Measurements from ENCODE around the gene HEG1. TPM values are rescaled to one million over a fixed set of nuclear protein-coding genes. Genes with fewer than 3 reads are reported as not detected.

The HEG1 gene
- total and polyA plus RNA-seq, 2 of the 4 experiments (the other 2 are of a cell fraction), result 25.6 to 43.4 TPM

DNA sequence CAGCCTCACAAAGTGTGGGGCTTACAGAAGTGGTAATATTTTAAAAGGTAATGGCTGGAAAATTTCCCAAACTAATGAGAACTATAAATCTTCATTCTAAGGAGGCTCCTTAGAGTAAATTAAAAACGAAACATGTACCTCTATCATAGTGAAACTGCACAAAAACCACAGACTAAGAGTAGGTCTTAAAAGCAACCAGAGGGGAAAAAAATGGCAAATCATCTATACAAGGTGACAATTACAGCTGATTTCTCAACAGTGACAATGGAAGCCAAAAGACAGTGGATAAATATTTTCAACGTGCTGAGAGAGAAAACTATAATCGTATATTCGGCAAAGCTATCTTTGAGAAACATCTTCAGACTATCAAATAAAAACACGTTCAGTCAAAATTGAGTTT, 20.6 kb downstream of the HEG1 start:
- Histone ChIP-seq H4K8ac (ENCODE audit: low read depth in 2 of 2, low read length in 2 of 2) (no peak overlapping the region), H3K56ac (ENCODE audit: extremely low read depth, insufficient read depth, low read length) (no peak overlapping the region), H4K20me1 (ENCODE audit: insufficient read depth, low read length) (peaks cover 72% of the 10 kb centered on the region), H3K36me3 (ENCODE audit: control insufficient read depth, insufficient read depth, low read length) (peaks cover 8% of the 10 kb centered on the region), H3K23ac (ENCODE audit: low read depth, low read length) (no peak overlapping the region), H3K9me1 (ENCODE audit: insufficient read depth, low read length) (peaks cover 21% of the 10 kb centered on the region), H2AK5ac (ENCODE audit: low read depth, low read length) (no peak overlapping the region), H4K91ac (ENCODE audit: insufficient read depth, low read depth, low read length) (no peak overlapping the region), H3K4ac (ENCODE audit: low read depth, low read length) (no peak overlapping the region), H2BK15ac (ENCODE audit: low read depth, low read length) (no peak overlapping the region), H2BK5ac (ENCODE audit: low read depth, low read length, poor library complexity, severe bottlenecking) (no peak overlapping the region), H2AFZ (replicated peaks; ENCODE audit: low read length, poor library complexity) (no peak overlapping the region), H3K27me3 (ENCODE audit: control insufficient read depth, insufficient read depth, low read length) (no peaks in the 10 kb centered on the region), H3K9me3 (ENCODE audit: control insufficient read depth, insufficient read depth, low read length) (no peaks in the 10 kb centered on the region), H2AK9ac (replicated peaks; ENCODE audit: low read depth, low read length, poor library complexity) (no peak overlapping the region), H4K5ac (ENCODE audit: low read depth, low read length) (no peak overlapping the region), H2BK20ac (ENCODE audit: low read depth, low read length) (no peak overlapping the region), H2BK120ac (ENCODE audit: low read depth, low read length) (no peak overlapping the region), H3K79me1 (ENCODE audit: low read depth in 1 of 2, low read length in 2 of 2) (peaks cover 37 to 76% of the 10 kb centered on the region in 2 experiments), H3K4me3 (ENCODE audit: insufficient read depth, low read depth, low read length) (no peak overlapping the region), H3K4me1 (ENCODE audit: control insufficient read depth, insufficient read depth, low read length) (peaks cover 21% of the 10 kb centered on the region), H3K14ac (replicated peaks; ENCODE audit: low read depth, low read length) (no peak overlapping the region), H3K9ac (ENCODE audit: low read depth, low read length) (no peak overlapping the region), H3K27ac (ENCODE audit: insufficient read depth, low read length) (no peak overlapping the region), H3K4me2 (ENCODE audit: low read depth, low read length) (no peak overlapping the region), H3K18ac (ENCODE audit: low read depth, low read length) (no peak overlapping the region)
- TF ChIP-seq RFX5 (IDR thresholded peaks at IDR 0.05; ENCODE audit: low read depth, low read length), result no peak
- no peak for TF ChIP-seq CHD1 (IDR thresholded peaks at IDR 0.05; ENCODE audit: low read depth, low read length)
- no peak for TF ChIP-seq BHLHE40 (IDR thresholded peaks at IDR 0.05; ENCODE audit: low read depth, low read length)
- TF ChIP-seq, protein P1, sequence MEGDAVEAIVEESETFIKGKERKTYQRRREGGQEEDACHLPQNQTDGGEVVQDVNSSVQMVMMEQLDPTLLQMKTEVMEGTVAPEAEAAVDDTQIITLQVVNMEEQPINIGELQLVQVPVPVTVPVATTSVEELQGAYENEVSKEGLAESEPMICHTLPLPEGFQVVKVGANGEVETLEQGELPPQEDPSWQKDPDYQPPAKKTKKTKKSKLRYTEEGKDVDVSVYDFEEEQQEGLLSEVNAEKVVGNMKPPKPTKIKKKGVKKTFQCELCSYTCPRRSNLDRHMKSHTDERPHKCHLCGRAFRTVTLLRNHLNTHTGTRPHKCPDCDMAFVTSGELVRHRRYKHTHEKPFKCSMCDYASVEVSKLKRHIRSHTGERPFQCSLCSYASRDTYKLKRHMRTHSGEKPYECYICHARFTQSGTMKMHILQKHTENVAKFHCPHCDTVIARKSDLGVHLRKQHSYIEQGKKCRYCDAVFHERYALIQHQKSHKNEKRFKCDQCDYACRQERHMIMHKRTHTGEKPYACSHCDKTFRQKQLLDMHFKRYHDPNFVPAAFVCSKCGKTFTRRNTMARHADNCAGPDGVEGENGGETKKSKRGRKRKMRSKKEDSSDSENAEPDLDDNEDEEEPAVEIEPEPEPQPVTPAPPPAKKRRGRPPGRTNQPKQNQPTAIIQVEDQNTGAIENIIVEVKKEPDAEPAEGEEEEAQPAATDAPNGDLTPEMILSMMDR (conservative IDR thresholded peaks at IDR 0.05; ENCODE audit: low read depth, low read length), result no peak
- TF ChIP-seq NFE2L2 (IDR thresholded peaks at IDR 0.05; ENCODE audit: low read depth, low read length), result no peak
- no peak for TF ChIP-seq MAFK (IDR thresholded peaks at IDR 0.05; ENCODE audit: low read depth, low read length)
- TF ChIP-seq POLR2A (IDR thresholded peaks at IDR 0.05; ENCODE audit: low read depth, low read length), result no peak
- TF ChIP-seq, protein P2, sequence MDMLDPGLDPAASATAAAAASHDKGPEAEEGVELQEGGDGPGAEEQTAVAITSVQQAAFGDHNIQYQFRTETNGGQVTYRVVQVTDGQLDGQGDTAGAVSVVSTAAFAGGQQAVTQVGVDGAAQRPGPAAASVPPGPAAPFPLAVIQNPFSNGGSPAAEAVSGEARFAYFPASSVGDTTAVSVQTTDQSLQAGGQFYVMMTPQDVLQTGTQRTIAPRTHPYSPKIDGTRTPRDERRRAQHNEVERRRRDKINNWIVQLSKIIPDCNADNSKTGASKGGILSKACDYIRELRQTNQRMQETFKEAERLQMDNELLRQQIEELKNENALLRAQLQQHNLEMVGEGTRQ (IDR thresholded peaks at IDR 0.05; ENCODE audit: low read depth, low read length), result no peak
- TF ChIP-seq CEBPB (IDR thresholded peaks at IDR 0.05; ENCODE audit: low read depth, low read length), result no peak
- no peak for TF ChIP-seq MXI1 (IDR thresholded peaks at IDR 0.05; ENCODE audit: borderline replicate concordance, low read depth, low read length)
- no peak for TF ChIP-seq MAZ (IDR thresholded peaks at IDR 0.05; ENCODE audit: borderline replicate concordance, low read depth, low read length)
- intact Hi-C loops (cut with micrococcal nuclease), result no loop called here
- ATAC-seq (ENCODE audit: low read depth) (no peak), DNase-seq (no peak)
- CTCF ChIA-PET, result no interaction called here
- WGBS, 2 experiments (ENCODE audit: extremely low coverage in 2 of 2, insufficient read length in 1 of 2), result 100% methylated on average over 2 of the region's 5 CpGs; no CpG with 5 or more reads in 1 of the 2 experiments
- BruUV-seq (replicated peaks), result no TSS peak
- dilution Hi-C loops (cut with HindIII; ENCODE audit: low sequenced_read_pairs, unreplicated experiment), result no loop called here
- in situ Hi-C loops (cut with MboI; ENCODE audit: low sequenced_read_pairs), result no loop called here
- POLR2A ChIA-PET (ENCODE audit: unreplicated experiment), result no interaction called here
